B cell (primary cell): ENCODE results near the gene NUDCD3.

Experiments used
- CTCF ChIP-seq: fragments of 200-600 bp; IDR thresholded peaks from one replicate; pipeline ENCODE4 v1.8.0; 2022; ENCODE audit warnings: antibody characterized with exemption, mild to moderate bottlenecking
- EZH2 ChIP-seq: IDR thresholded peaks from 2 replicates; pipeline ENCODE4 v1.6.1; 2012; ENCODE audit warnings: borderline replicate concordance, low read depth, mild to moderate bottlenecking, moderate library complexity, low read length; ENCODE audit not compliant: insufficient read depth, poor library complexity, severe bottlenecking

DNA sequence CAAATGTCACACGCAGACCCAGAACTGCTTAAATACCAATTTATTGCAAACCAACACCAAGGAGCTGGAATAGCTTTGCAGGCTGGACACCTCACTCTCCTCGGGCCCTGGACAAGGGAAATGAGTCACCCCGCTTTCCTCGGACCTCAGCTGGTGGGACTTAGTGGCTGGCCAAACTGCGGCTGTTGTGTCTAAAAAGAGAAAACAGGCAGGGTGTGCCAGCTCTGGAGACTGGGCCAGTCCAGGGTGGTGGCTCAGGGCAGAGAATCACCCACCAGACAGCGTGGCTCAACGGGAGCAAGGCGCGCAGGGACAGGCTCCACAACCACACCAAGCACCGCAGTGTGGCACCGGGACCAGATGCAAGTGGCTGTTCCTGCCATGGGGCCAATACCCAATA is 106.9 kb downstream of the NUDCD3 start:
- TF ChIP-seq CTCF (no peak), EZH2 (no peak)
